ENCODE results near the gene C7orf33.
"Not testable (repeated sequence)": the region's sequence is repeated elsewhere in the genome, so short reads cannot be mapped to it uniquely, and the experiment has no call there.

Gene C7orf33, protein sequence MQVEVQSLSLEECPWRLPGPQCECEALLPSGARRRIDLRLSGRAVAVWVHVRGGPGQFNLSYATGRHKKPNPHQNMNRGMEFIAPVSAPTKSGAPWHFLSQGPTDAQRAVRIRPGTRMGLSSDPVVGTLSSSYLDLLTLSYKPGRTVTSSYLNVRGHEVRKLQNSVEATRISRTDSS

DNA sequence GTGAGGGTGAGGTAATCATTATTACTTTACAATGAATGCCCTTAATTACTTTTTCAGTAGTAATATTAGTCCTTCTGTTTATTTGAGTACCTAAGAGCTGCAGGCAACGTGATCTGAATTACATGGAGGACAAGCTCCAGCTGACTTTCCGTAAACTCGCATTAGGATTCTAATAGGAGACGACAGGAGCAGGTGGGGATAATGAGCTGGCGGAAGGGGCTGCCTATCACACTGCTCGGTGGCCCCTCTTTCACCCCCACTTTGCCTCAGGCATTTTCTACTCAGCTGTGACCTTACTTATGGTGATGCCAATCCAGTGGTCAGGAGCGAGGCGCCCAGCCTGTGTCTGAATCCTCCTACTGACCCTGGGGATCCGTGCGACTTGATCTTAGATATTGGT lies at the start of gene C7orf33:
TSS of gene C7orf33 (plus strand) at position 296 of the 400 bp plus-strand sequence. CDS start 160 bp downstream, outside the sequence.
- no peak for DNase-seq

- no peak for DNase-seq
Observed at GRCh38 chr7:148541891-148542504, 48.6 kb upstream of the C7orf33 start.

- DNase-seq, result no peak
Observed at GRCh38 chr7:148543302-148543701, 47.3 kb upstream of the C7orf33 start.

DNA sequence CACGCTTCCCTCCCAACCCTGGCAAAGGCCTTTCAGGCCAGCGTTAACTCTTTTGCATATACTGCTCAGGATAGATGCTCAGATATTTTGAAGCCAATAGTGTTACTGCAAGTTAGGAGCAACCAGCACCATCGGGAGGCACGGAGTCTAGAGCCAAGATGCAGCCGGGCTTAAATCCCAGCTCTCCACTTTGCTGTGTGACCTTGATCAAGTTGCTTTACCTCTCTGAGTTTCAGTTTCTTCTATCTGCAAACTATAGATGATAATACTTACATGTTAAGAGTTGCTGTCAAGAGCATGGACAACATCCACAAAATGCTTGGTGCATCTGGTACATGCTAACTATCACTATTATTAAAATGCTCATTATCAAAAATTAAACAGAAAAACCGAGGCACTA lies 45.4 kb upstream of the C7orf33 start:
- no peak for DNase-seq

DNA sequence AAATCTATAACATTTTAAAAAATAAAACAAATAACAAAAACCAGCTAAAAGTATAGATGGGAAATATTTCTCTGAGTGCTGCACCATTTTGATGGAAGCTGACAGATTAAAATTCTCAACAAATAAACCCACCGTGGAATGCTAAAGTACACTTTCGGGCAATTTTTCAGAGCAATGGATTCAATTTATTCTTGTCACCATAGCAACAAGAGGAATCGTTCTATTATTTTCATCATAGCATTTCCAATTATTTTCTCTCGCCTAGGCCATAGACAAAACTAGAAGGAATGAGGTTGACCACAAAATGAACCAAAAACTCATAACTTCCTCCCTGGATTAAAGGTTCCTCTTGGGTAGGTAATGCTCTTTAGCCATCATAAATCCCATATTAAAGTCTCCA lies 44.6 kb upstream of the C7orf33 start:
- no peak for DNase-seq

DNA sequence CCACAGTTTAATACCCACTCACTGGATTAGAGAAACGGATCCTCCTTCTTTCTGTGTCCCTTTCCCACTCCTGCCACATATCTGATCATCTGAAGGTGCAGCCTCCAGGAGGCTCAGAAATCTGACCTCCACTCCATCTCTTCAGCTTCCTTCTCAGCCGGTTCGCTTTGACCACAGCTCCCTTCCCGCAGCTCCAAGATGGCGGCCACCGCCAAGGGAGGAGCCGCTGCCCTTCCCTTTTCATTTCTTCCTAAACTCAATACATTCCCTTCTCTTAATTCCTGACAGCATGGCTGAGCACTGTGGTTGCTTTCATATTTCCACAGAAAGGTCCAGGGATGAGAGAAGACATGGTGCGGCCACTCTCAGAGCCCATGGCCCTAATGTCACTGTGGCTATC lies 43.7 kb upstream of the C7orf33 start:
- DNase-seq, result no peak

DNA sequence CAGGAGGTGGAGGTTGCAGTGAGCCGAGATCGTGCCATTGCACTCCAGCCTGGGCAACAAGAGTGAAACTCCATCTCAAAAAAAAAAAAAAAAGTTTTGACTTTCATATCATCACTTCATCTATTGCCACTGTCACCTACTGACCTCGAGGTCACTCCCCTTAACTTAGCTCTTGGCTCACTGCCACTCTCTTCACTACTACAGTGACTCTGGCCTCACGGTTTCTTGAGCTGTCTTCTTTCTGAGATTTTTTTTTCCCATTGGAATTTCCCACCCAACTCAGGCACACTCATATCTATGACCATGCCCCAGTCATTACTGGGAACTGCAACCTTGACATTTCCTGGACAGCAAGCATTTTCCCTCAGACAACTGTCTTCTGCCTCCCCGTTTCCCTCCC lies 42.6 kb upstream of the C7orf33 start:
- no peak for DNase-seq

DNA sequence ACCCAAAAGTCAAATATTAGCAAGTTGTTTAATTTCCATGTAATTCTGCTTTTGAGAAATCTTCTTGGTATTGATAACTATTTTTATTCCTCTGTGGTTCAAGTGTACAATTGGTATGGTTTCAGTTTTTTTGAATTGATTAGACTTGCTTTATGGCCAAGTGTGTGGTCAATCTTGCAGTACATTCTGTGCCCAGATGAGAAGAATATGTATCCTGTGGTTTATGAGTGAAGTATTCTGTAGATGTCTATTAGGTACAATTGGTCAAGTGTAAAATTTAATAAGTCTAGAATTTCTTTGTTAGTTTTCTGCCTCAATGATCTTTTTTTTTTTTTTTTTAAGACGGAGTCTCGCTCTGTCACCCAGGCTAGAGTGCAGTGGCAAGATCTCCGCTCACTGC lies 36.6 kb upstream of the C7orf33 start:
- no peak for DNase-seq

- DNase-seq, result no peak
Observed at GRCh38 chr7:148556892-148557291, 33.7 kb upstream of the C7orf33 start.

GRCh38 chr7:148558914-148559313 lies 31.7 kb upstream of the C7orf33 start:
- DNase-seq, result no peak

GRCh38 chr7:148561099-148561498 lies 29.5 kb upstream of the C7orf33 start:
- DNase-seq, result no peak

DNA sequence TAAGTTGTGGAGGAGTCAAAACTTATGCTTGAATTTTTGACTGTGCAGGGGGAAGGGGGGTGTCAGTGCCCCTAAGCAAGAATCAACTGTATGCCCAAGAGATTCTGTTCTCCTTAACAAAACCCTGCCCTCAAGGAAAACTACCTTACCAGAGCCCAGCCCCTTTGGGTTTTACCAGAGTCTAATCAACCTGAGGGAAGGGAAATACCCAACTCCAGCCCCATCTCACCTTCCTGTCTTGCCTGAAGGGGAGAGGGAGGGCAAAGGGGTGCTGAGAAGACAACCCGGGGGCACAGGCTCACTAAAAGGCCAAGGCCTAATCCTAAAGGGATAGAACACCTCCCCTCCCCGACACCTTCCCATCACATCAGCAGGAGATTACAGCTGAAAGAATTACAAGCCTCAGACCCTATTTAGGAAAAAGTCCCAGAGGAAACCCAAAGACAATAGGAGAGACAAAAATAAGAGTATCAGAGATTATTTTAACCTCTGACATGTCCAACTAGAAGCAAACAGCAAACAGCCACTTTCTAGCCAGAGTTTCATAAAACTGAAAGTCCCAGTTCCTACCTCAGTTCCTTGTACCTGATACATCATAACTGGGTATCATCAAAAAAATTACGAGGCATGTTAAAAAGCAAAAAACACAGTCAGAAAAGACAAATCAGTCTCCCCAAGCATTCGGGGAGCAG lies 26.8 kb upstream of the C7orf33 start:
- DNase-seq, result no peak

DNA sequence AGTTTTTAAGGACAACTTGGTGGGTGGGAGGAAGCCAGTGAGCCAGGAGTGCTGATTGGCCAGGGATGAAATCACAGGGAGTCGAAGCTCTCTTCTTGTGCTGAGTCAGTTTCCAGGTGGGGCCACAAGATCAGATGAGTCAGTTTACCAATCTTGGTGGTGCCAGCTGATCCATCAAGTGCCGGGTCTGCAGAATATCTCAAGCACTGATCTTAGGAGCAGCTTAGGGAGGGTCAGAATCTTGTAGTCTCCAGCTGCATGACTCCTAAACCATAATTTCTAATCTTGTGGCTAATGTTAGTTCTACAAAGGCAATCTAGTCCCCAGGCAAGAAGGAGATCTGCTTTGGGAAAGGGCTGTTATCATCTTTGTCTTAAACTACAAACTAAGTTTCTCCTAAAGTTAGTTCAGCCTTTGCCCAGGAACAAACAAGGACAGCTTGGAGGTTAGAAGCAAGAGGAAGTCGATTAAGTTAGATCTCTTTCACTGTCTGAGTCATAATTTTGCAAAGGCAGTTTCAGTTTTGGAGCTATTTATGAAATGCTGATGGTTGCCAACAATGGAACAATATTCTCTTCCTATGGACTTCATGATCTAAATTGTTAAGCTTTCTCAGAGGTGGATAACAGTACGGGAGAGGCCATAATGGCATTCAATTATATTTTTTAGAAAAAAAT lies 26.2 kb upstream of the C7orf33 start:
- not testable (repeated sequence) for DNase-seq

- no peak for DNase-seq
Observed at GRCh38 chr7:148566736-148567135, 23.8 kb upstream of the C7orf33 start.

DNA sequence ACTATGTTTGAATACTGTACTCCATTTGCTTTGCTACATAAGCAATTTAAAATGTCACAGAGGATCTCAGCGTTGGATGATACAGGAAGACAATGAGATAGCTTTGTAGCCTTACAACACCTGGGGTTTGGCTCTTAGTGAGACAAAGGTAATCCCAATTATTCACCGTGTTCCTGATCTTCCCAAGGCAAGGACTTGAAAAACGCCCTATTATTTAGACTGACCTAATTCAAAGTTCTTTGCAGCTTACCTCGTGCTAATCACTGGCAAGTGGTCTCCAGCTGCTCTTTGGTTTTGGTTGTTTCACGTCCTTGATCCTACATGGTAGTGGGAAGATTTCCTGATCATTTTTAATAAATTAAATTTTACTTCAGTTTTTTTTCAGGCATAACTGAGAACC lies 23.0 kb upstream of the C7orf33 start:
- DNase-seq, result no peak

GRCh38 chr7:148570510-148570909 lies 20.1 kb upstream of the C7orf33 start:
- no peak for DNase-seq

- DNase-seq, result not testable (repeated sequence)
Observed at GRCh38 chr7:148570973-148571372, 19.6 kb upstream of the C7orf33 start.

- DNase-seq, result no peak
Observed at GRCh38 chr7:148571381-148571780, 19.2 kb upstream of the C7orf33 start.

GRCh38 chr7:148572067-148572522 lies 18.5 kb upstream of the C7orf33 start:
- no peak for DNase-seq

DNA sequence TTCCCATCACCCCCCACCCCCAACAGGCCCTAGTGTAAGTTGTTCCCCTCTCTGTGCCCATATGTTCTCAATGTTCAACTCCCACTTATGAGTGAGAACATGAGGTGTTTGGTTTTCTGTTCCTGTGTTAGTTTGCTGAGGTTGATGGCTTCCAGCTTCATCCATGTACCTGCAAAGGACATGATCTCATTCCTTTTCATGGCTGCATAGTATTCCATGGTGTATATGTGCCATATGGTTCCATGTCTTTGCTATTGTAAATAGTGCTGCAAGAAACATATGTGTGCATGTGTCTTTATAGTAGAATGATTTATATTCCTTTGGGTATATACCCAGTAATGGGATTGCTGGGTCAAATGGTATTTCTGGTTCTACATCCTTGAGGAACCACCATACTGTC lies 17.0 kb upstream of the C7orf33 start:
- not testable (repeated sequence) for DNase-seq

GRCh38 chr7:148575640-148576411 lies 14.7 kb upstream of the C7orf33 start:
- peak in 5 of 6 experiments; percentile 47 to 68 (median 54) for DNase-seq

DNA sequence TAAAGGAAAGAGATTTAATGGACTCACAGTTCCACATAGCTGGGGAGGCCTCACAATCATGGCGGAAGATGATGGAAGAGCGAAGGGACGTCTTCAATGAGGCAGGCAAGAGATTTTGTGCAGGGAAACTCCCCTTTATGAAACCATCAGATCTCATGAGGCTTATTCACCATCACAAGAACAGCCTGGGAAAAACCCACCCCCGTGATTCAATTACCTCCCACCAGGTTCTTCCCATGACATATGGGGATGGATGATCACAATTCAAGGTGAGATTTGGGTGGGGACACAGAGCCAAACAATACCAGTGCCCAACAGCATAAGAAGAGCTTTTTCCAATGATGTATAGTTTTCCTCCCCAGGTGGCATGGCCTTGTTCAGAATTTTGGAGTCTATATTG lies 11.2 kb upstream of the C7orf33 start:
- DNase-seq, result no peak

- no peak for DNase-seq
Observed at GRCh38 chr7:148580446-148580845, 10.1 kb upstream of the C7orf33 start.
